GM19043 (cell line): ENCODE measurements around the gene LGALS12.
"Not testable (repeated sequence)": the region's sequence is repeated elsewhere in the genome, so short reads cannot be mapped to it uniquely, and the experiment has no call there.

Experiments used
- ATAC-seq: cut with Tn5 transposase; IDR thresholded peaks from one replicate; pipeline ENCODE4 v1.9.1; 2021; ENCODE audit warnings: low read depth; ENCODE audit not compliant: unreplicated experiment

Gene LGALS12

GRCh38 chr11:63532117-63532516 lies 26.2 kb downstream of the LGALS12 start:
- no peak for ATAC-seq

GRCh38 chr11:63532799-63533475 lies 27.1 kb downstream of the LGALS12 start:
- ATAC-seq = no peak

GRCh38 chr11:63534076-63534475 lies 28.2 kb downstream of the LGALS12 start:
- ATAC-seq = no peak

GRCh38 chr11:63534895-63535461 lies 29.1 kb downstream of the LGALS12 start:
- ATAC-seq = no peak

GRCh38 chr11:63535734-63536133 lies 29.9 kb downstream of the LGALS12 start:
- no peak for ATAC-seq

- ATAC-seq = no peak
Observed at GRCh38 chr11:63536669-63537292, 30.9 kb downstream of the LGALS12 start, which contains the start of gene PLAAT4. Gene PLAAT4 (plus strand): TSS chr11:63536808. CDS start chr11:63536869, 61 bp downstream.

GRCh38 chr11:63537293-63538101 lies 31.6 kb downstream of the LGALS12 start:
- ATAC-seq = no peak

- ATAC-seq = not testable (repeated sequence)
Observed at GRCh38 chr11:63542506-63542905, 36.6 kb downstream of the LGALS12 start.

- ATAC-seq = no peak
Observed at GRCh38 chr11:63543711-63544110, 37.8 kb downstream of the LGALS12 start.

- ATAC-seq = no peak
Observed at GRCh38 chr11:63547061-63547460, 41.2 kb downstream of the LGALS12 start.

- no peak for ATAC-seq
Observed at GRCh38 chr11:63548178-63548577, 42.3 kb downstream of the LGALS12 start.

- no peak for ATAC-seq
Observed at GRCh38 chr11:63549411-63549810, 43.5 kb downstream of the LGALS12 start.

GRCh38 chr11:63550156-63550700 lies 44.3 kb downstream of the LGALS12 start:
- ATAC-seq = not testable (repeated sequence)

GRCh38 chr11:63551091-63551888 lies 45.4 kb downstream of the LGALS12 start:
- ATAC-seq = no peak

GRCh38 chr11:63551889-63552266 lies 46.0 kb downstream of the LGALS12 start:
- no peak for ATAC-seq

GRCh38 chr11:63552921-63553320 lies 47.0 kb downstream of the LGALS12 start:
- ATAC-seq = no peak

- ATAC-seq = peak; percentile 63
Observed at GRCh38 chr11:63553759-63554158, 47.9 kb downstream of the LGALS12 start.

GRCh38 chr11:63554877-63555223 lies 49.0 kb downstream of the LGALS12 start:
- ATAC-seq = no peak

GRCh38 chr11:63556404-63557013 lies 50.6 kb downstream of the LGALS12 start:
- no peak for ATAC-seq

GRCh38 chr11:63557570-63557969 lies 51.7 kb downstream of the LGALS12 start:
- no peak for ATAC-seq
